Gastroesophageal sphincter (tissue), 2 donors: ENCODE measurements around the gene KCNE5.

Experiments used
- EP300 ChIP-seq: sonication (generic); formaldehyde crosslinking; IDR thresholded peaks from one replicate; pipeline ENCODE4 v1.6.1; 2017; ENCODE audit warnings: antibody characterized with exemption, mild to moderate bottlenecking
- POLR2AphosphoS5 ChIP-seq: sonication (generic); formaldehyde crosslinking; IDR thresholded peaks from one replicate; pipeline ENCODE4 v1.6.1; 2017; ENCODE audit warnings: antibody characterized with exemption

- TF ChIP-seq POLR2AphosphoS5 (no peak), EP300 (no peak)
Observed at GRCh38 chrX:109619771-109620170, 5.2 kb downstream of the KCNE5 start.
